Ovary (tissue), 3 donors: ENCODE data around the gene FYB2.

Experiments used
- CTCF ChIP-seq, 3 donors: fragments of 450-650 bp in 2 of 3; fragments of 200-600 bp in 1 of 3; IDR thresholded peaks; one replicate each; pipeline versions ENCODE4 v1.5.1 to v1.8.0; 2016 to 2022; ENCODE audit warnings: antibody characterized with exemption in 3 of 3, mild to moderate bottlenecking in 1 of 3
- POLR2A ChIP-seq: fragments of 450-650 bp; IDR thresholded peaks from one replicate; pipeline ENCODE4 v1.6.1; 2017; ENCODE audit warnings: antibody characterized with exemption, mild to moderate bottlenecking, moderate library complexity
- donor health status: DM: no; HTN: no; CAD: no.

- no peak for TF ChIP-seq POLR2A
- TF ChIP-seq CTCF (IDR thresholded peaks at IDR 0.05), result no peak
Measured at GRCh38 chr1:56787330-56787729, 31.9 kb downstream of the FYB2 start.
